PC-3 (cell line): ENCODE measurements around the gene DGCR2. TPM values are rescaled to one million over a fixed set of nuclear protein-coding genes. Genes with fewer than 3 reads are reported as not detected.
"Not testable (repeated sequence)": the region's sequence is repeated elsewhere in the genome, so short reads cannot be mapped to it uniquely, and the experiment has no call there.

Experiments
- ATAC-seq: fragments of 200-7000 bp; cut with Tn5 transposase; 2 replicates; pipeline ENCODE4 v1.9.1; 2020; ENCODE audit warnings: mild to moderate bottlenecking, moderate library complexity
- BruUV-seq: library from RNA; stranded (reverse); fragments of 400-500 nt; replicated peaks from 2 replicates; lab custom pipeline; 2021; lab: Mats Ljungman, UMichigan
- CTCF ChIA-PET: fragments of 300-600 bp; sonication (Branson Sonifier 250); formaldehyde crosslinking; loops from one replicate; lab custom pipeline; 2022; ENCODE audit warnings: antibody characterized with exemption; lab: Charles Lee
- POLR2A ChIA-PET: fragments of 300-600 bp; sonication (Branson Sonifier 250); formaldehyde crosslinking; loops from one replicate; lab custom pipeline; 2022; ENCODE audit warnings: antibody characterized with exemption; ENCODE audit not compliant: unreplicated experiment; lab: Charles Lee
- DNase-seq: peaks from one replicate; pipeline ENCODE4 v3.0.0-alpha.2; 2015
- H2AFZ ChIP-seq: fragments of 300-600 bp; sonication (generic); 2 replicates; pipeline ENCODE4 v1.6.0; 2016; ENCODE audit warnings: antibody characterized with exemption, low read length
- H3F3A ChIP-seq: fragments of 300-600 bp; sonication (generic); one replicate; pipeline ENCODE4 v1.6.0; 2017; ENCODE audit warnings: antibody characterized with exemption, low read length, control low read depth, mild to moderate bottlenecking; ENCODE audit not compliant: unreplicated experiment
- H3K27ac ChIP-seq: fragments of 300-600 bp; sonication (generic); 2 replicates; pipeline ENCODE4 v1.5.1; 2016; ENCODE audit warnings: mild to moderate bottlenecking, low read length
- H3K27me3 ChIP-seq: fragments of 300-600 bp; sonication (generic); 2 replicates; pipeline ENCODE4 v1.6.1; 2016; ENCODE audit warnings: low read length, mixed read lengths
- H3K36me3 ChIP-seq: fragments of 300-600 bp; sonication (generic); 2 replicates; pipeline ENCODE4 v1.6.1; 2016; ENCODE audit warnings: low read depth, mixed run types, low read length, mixed read lengths
- H3K4me1 ChIP-seq: fragments of 300-600 bp; sonication (generic); 2 replicates; pipeline ENCODE4 v1.5.1; 2016; ENCODE audit warnings: low read length; ENCODE audit not compliant: insufficient read depth
- H3K4me2 ChIP-seq: fragments of 300-600 bp; sonication (generic); 2 replicates; pipeline ENCODE4 v1.6.0; 2016; ENCODE audit warnings: low read length
- H3K4me3 ChIP-seq: fragments of 300-600 bp; sonication (generic); 2 replicates; pipeline ENCODE4 v1.5.1; 2016; ENCODE audit warnings: mild to moderate bottlenecking, low read length, mixed read lengths
- H3K79me2 ChIP-seq: fragments of 300-600 bp; sonication (generic); 2 replicates; pipeline ENCODE4 v1.6.1; 2017; ENCODE audit warnings: low read length, mixed read lengths
- H3K9ac ChIP-seq: fragments of 300-600 bp; sonication (generic); 2 replicates; pipeline ENCODE4 v1.6.0; 2016; ENCODE audit warnings: mild to moderate bottlenecking, low read length
- H3K9me2 ChIP-seq: fragments of 300-600 bp; sonication (generic); replicated peaks from 2 replicates; pipeline ENCODE4 v1.6.1; 2016; ENCODE audit warnings: mixed run types, low read length, mixed read lengths
- H3K9me3 ChIP-seq: fragments of 300-600 bp; sonication (generic); 2 replicates; pipeline ENCODE4 v1.6.1; 2016; ENCODE audit warnings: low read length, mixed read lengths
- H4K20me1 ChIP-seq: fragments of 300-600 bp; sonication (generic); 2 replicates; pipeline ENCODE4 v1.6.1; 2016; ENCODE audit warnings: low read length, mixed read lengths
- EZH2 ChIP-seq: fragments of 300-600 bp; sonication (generic); IDR thresholded peaks from one replicate; pipeline ENCODE4 v1.6.1; 2017; ENCODE audit warnings: antibody characterized with exemption, mild to moderate bottlenecking, low read length; ENCODE audit not compliant: unreplicated experiment
- EZH2phosphoT487 ChIP-seq: fragments of 300-600 bp; sonication (generic); IDR thresholded peaks from 2 replicates; pipeline ENCODE4 v1.6.1; 2018; ENCODE audit warnings: mild to moderate bottlenecking, antibody characterized with exemption, low read length, borderline replicate concordance
- intact Hi-C: fragments of 100-400 bp; cut with micrococcal nuclease; formaldehyde crosslinking; loops from 2 replicates; pipeline ENCODE4 v1.9.0; 2023
- total RNA-seq: library from RNA; depleted of rRNA; stranded (reverse); fragments of >200 nt; gene quantifications from 2 replicates; pipeline ENCODE4 v1.2.3, GENCODE V29; 2014; rRNA removed
- TF ChIP-seq, protein P1 (sequence below): fragments of 300-600 bp; sonication (generic); conservative IDR thresholded peaks from 2 replicates; pipeline ENCODE4 v1.5.1; 2017; ENCODE audit warnings: antibody characterized with exemption, low read depth, mild to moderate bottlenecking, low read length

DGCR2 gene
- total RNA-seq, 1 experiment from 2014 or later: 36.1 TPM

DNA sequence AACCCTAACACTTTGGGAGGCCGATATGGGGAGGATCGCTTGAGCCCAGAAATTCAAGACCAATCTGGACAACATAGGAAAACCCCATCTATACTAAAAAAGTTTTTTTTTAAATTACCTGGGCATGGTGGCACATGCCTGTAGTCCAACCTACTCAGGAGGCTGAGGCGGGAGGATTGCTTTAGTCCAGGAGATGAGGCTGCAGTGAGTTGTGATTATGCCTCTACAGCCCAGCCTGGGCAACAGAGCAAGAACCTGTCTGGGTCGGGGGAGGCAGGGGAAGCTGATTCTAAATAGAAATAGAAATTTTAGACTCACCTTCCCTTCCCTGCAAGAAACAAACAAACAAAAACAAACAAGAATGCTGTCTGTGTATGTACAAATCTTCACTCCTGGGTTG is 133.3 kb downstream of the DGCR2 start:
- no peak for DNase-seq
- intact Hi-C loops: no loop called here
- no peaks in the 10 kb centered on the region for H3F3A ChIP-seq
- no peaks in the 10 kb centered on the region for H3K79me2 ChIP-seq
- ATAC-seq: no peak
- BruUV-seq: no TSS peak
- no peaks in the 10 kb centered on the region for H4K20me1 ChIP-seq
- H3K4me2 ChIP-seq: no peak overlapping the region
- H3K9me2 ChIP-seq: no peaks in the 10 kb centered on the region
- no peak overlapping the region for H3K27ac ChIP-seq
- ChIA-PET POLR2A (no interaction called here), CTCF (no interaction called here)
- H3K4me3 ChIP-seq: no peak overlapping the region
- no peaks in the 10 kb centered on the region for H3K4me1 ChIP-seq
- H3K27me3 ChIP-seq: no peaks in the 10 kb centered on the region
- TF ChIP-seq, protein P1, sequence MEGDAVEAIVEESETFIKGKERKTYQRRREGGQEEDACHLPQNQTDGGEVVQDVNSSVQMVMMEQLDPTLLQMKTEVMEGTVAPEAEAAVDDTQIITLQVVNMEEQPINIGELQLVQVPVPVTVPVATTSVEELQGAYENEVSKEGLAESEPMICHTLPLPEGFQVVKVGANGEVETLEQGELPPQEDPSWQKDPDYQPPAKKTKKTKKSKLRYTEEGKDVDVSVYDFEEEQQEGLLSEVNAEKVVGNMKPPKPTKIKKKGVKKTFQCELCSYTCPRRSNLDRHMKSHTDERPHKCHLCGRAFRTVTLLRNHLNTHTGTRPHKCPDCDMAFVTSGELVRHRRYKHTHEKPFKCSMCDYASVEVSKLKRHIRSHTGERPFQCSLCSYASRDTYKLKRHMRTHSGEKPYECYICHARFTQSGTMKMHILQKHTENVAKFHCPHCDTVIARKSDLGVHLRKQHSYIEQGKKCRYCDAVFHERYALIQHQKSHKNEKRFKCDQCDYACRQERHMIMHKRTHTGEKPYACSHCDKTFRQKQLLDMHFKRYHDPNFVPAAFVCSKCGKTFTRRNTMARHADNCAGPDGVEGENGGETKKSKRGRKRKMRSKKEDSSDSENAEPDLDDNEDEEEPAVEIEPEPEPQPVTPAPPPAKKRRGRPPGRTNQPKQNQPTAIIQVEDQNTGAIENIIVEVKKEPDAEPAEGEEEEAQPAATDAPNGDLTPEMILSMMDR: no peak
- no peak for TF ChIP-seq EZH2phosphoT487
- no peak for TF ChIP-seq EZH2
- no peaks in the 10 kb centered on the region for H3K9me3 ChIP-seq
- H3K9ac ChIP-seq: no peak overlapping the region
- H2AFZ ChIP-seq: no peak overlapping the region
- no peaks in the 10 kb centered on the region for H3K36me3 ChIP-seq

- Histone ChIP-seq H3K9ac (no peak overlapping the region), H3F3A (no peaks in the 10 kb centered on the region), H3K79me2 (no peaks in the 10 kb centered on the region), H4K20me1 (no peaks in the 10 kb centered on the region), H3K9me2 (no peaks in the 10 kb centered on the region), H3K27me3 (no peaks in the 10 kb centered on the region), H3K9me3 (no peaks in the 10 kb centered on the region), H3K4me2 (no peak overlapping the region), H3K27ac (no peak overlapping the region), H3K4me3 (no peak overlapping the region), H3K36me3 (no peaks in the 10 kb centered on the region), H3K4me1 (no peaks in the 10 kb centered on the region), H2AFZ (no peak overlapping the region)
- intact Hi-C loops: no loop called here
- CTCF ChIA-PET: no interaction called here
- no peak for TF ChIP-seq EZH2
- TF ChIP-seq, protein P1: peak; percentile 14; the same call in 1 of the 2 replicates
- POLR2A ChIA-PET: no interaction called here
- DNase-seq (no peak), ATAC-seq (no peak)
- BruUV-seq: no TSS peak
These were observed 134.4 kb downstream of the DGCR2 start for GRCh38 chr22:18987765-18988164.

GRCh38 chr22:18987114-18987513 is 135.1 kb downstream of the DGCR2 start:
- H3K27ac ChIP-seq, H3K4me2 ChIP-seq, H2AFZ ChIP-seq, intact Hi-C loops, ATAC-seq, H3K36me3 ChIP-seq, H4K20me1 ChIP-seq, H3F3A ChIP-seq, DNase-seq, CTCF ChIA-PET, H3K9ac ChIP-seq, H3K9me3 ChIP-seq, H3K27me3 ChIP-seq, POLR2A ChIA-PET, H3K79me2 ChIP-seq, H3K9me2 ChIP-seq, H3K4me3 ChIP-seq, BruUV-seq, H3K4me1 ChIP-seq: not testable (repeated sequence)

Other genes starting within 250 kb of the DGCR2 start
- 0.86 and 3.4 TPM in 2 replicates for gene DGCR6, start 216.1 kb downstream of the DGCR2 start, total RNA-seq
- 0.84 and 2.0 TPM in 2 replicates for gene PRODH, start 186.1 kb downstream of the DGCR2 start, total RNA-seq
- 0.17 TPM in 1 of 2 replicates, not detected in the other for gene TSSK2, start 8.9 kb upstream of the DGCR2 start, total RNA-seq
- 12.6 and 22.9 TPM in 2 replicates for gene ESS2, start 22.2 kb upstream of the DGCR2 start, total RNA-seq
- not detected in 2 replicates for gene GSC2, start 27.9 kb upstream of the DGCR2 start, total RNA-seq
- 81.6 and 91.7 TPM in 2 replicates for gene SLC25A1, start 56.3 kb upstream of the DGCR2 start, total RNA-seq
- gene CLTCL1, start 169.3 kb upstream of the DGCR2 start, total RNA-seq: 4.5 and 5.5 TPM in 2 replicates